T-cell (primary cell): Measurements from ENCODE around the gene ODC1. TPM values are rescaled to one million over a fixed set of nuclear protein-coding genes. Genes with fewer than 3 reads are reported as not detected.

Source experiments
- ATAC-seq, 4 experiments: fragments of 200-7000 bp in 3 of 4; fragments of 150-1000 bp in 1 of 4; cut with Tn5 transposase; replicated peaks in 1 of 4; 1 replicate in 3 of 4; 2 replicates in 1 of 4; pipeline ENCODE4 v1.10.0; 2021; ENCODE audit warnings: moderate library complexity in 3 of 4, mild to moderate bottlenecking in 2 of 4, moderate number of reproducible peaks in 1 of 4
- CTCF ChIA-PET, 2 donors: fragments of 300-600 bp; sonication (Branson Sonifier 250); formaldehyde crosslinking; loops; one replicate each; lab custom pipeline; 2022; ENCODE audit warnings: antibody characterized with exemption in 2 of 2; lab: Charles Lee
- POLR2A ChIA-PET, 2 donors: fragments of 300-600 bp; sonication (Branson Sonifier 250); formaldehyde crosslinking; loops; one replicate each; lab custom pipeline; 2022; ENCODE audit warnings: antibody characterized with exemption in 2 of 2; lab: Charles Lee
- DNase-seq, 35 experiments: peaks; one replicate each; pipeline versions ENCODE4 v3.0.0 to v3.0.0-alpha.2; 2013 to 2023
- H3K27ac ChIP-seq: one replicate; pipeline ENCODE4 v1.5.1; 2013; ENCODE audit warnings: low read length
- H3K27me3 ChIP-seq, 2 experiments: replicated peaks in 1 of 2; 1 replicate in 1 of 2; 2 replicates in 1 of 2; pipeline versions ENCODE4 v1.6.1 to v1.7.0; 2013; ENCODE audit warnings: low read length in 1 of 2, mixed read lengths in 1 of 2; ENCODE audit not compliant: control insufficient read depth in 2 of 2, insufficient read depth in 2 of 2; ENCODE audit errors: extremely low read depth in 1 of 2
- H3K36me3 ChIP-seq, 2 donors: 1 replicate in 1 of 2; 2 replicates in 1 of 2; pipeline versions ENCODE4 v1.6.1 to v1.7.0; 2013; ENCODE audit warnings: low read length in 1 of 2; ENCODE audit not compliant: control insufficient read depth in 2 of 2, insufficient read depth in 1 of 2; ENCODE audit errors: extremely low read depth in 1 of 2
- H3K4me1 ChIP-seq, 2 experiments: 1 replicate in 1 of 2; 2 replicates in 1 of 2; pipeline versions ENCODE4 v1.6.1 to v1.7.0; 2013; ENCODE audit warnings: low read length in 2 of 2, mixed read lengths in 1 of 2; ENCODE audit not compliant: insufficient read depth in 2 of 2, control insufficient read depth in 1 of 2; ENCODE audit errors: extremely low read depth in 1 of 2
- H3K4me3 ChIP-seq, 2 donors: 1 replicate in 1 of 2; 2 replicates in 1 of 2; pipeline versions ENCODE4 v1.5.1 to v1.7.0; 2013; ENCODE audit warnings: mild to moderate bottlenecking in 2 of 2, low read length in 1 of 2, moderate library complexity in 1 of 2; ENCODE audit not compliant: control insufficient read depth in 1 of 2; ENCODE audit errors: extremely low read depth in 1 of 2
- H3K9me3 ChIP-seq: 2 replicates; pipeline ENCODE4 v1.7.0; 2013
- H3K27ac Mint-ChIP-seq, 2 donors: one replicate each; pipeline ENCODE4 v1.8.0; 2020 to 2021; ENCODE audit warnings: mild to moderate bottlenecking in 2 of 2, mixed read lengths in 2 of 2
- H3K27me3 Mint-ChIP-seq, 2 donors: one replicate each; pipeline ENCODE4 v1.8.0; 2021 to 2022; ENCODE audit warnings: mixed read lengths in 2 of 2
- H3K36me3 Mint-ChIP-seq: one replicate; pipeline ENCODE4 v1.8.0; 2021; ENCODE audit warnings: mixed read lengths
- H3K4me1 Mint-ChIP-seq, 3 donors: one replicate each; pipeline ENCODE4 v1.8.0; 2020 to 2022; ENCODE audit warnings: mixed read lengths in 3 of 3, mild to moderate bottlenecking in 1 of 3
- H3K4me3 Mint-ChIP-seq, 3 donors: one replicate each; pipeline ENCODE4 v1.8.0; 2020 to 2022; ENCODE audit warnings: mild to moderate bottlenecking in 3 of 3, mixed read lengths in 3 of 3, moderate library complexity in 3 of 3
- H3K9me3 Mint-ChIP-seq, 3 donors: one replicate each; pipeline ENCODE4 v1.8.0; 2020 to 2022; ENCODE audit warnings: mixed read lengths in 3 of 3
- WGBS: methylation state at CpG from one replicate; pipeline ENCODE4 v1.1.5; 2013; ENCODE audit warnings: missing lambda C conversion rate; ENCODE audit not compliant: insufficient coverage; 5-methylcytosine and 5-hydroxymethylcytosine counted together
- total RNA-seq, 35 experiments: library from RNA in 6 of 35; stranded (reverse) in 6 of 35; fragments of 120-200 nt in 1 of 35; gene quantifications; one replicate each; pipeline versions ENCODE4 v1.2.1 to v1.2.4 and lab custom pipeline; 2013 to 2026

The ODC1 gene
- total RNA-seq, 5 donors from 2014 or later (not counting 1 experiment from before 2014, with no cell fraction given) = 40.6 to 102 (median 53.3) TPM

DNA sequence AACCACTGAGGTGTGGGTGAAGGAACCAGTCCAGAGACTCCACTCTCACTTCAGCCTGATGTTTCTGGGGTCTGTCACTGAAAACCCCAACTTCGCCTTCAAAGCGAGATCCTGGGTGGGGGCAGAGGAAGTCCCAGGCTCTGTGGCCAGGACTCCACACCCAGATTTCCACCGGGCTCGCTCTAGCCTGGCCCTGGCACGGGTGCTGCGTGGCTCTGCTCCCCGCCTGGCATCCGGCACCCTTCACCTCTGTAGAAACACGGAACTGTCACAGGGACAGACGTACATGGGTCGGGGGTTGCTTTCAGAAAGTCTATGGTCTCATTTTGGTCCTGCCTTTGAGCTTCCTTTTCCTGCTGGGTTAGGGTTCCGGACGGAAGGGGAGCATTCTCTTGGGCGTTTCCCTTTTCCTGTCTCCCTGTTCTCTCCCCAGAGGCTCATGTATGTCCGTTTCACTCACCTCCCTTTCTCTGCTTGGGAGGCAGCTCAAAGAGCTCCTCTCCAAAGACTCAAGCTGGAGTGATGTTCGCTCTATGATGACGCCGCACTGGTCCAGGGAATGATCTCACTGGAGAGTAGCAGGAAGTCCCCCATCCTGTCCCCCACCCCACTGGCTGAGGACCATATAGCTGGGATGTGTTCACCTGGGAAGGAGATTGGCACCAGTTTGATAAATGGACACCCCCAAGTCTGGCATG lies 41.5 kb downstream of the ODC1 start:
- Histone ChIP-seq H3K9me3 (no peaks in the 10 kb centered on the region), H3K4me3 (no peak overlapping the region), H3K4me1 (peaks cover 26 to 60% of the 10 kb centered on the region in 2 experiments), H3K36me3 (peaks cover 0 to 10% of the 10 kb centered on the region in 2 donors), H3K27me3 (no peaks in the 10 kb centered on the region), H3K27ac (no peak overlapping the region)
- peak overlapping the region in 1 of 3 donors; percentile 65 for H3K4me3 Mint-ChIP-seq
- WGBS = 81% methylated on average over 15 of the region's 18 CpGs
- POLR2A ChIA-PET = interaction anchor here in 1 of 2 donors (0.5 kb wide), 2 partner anchors 75 to 229 kb away, joined by 4 to 8 read pairs; no protein-coding TSS in a partner anchor
- no peak for ATAC-seq
- no peaks in the 10 kb centered on the region for H3K9me3 Mint-ChIP-seq
- H3K27me3 Mint-ChIP-seq = no peaks in the 10 kb centered on the region
- peaks cover 4% of the 10 kb centered on the region for H3K36me3 Mint-ChIP-seq
- H3K27ac Mint-ChIP-seq = peak overlapping the region; percentile 90 to 93
- DNase-seq = no peak
- H3K4me1 Mint-ChIP-seq = peaks cover 49 to 61% (median 53%) of the 10 kb centered on the region in 3 donors
- CTCF ChIA-PET = interaction anchor here (0.6 to 1.7 kb wide), 5 partner anchors 39 to 275 kb away, joined by 3 to 4 read pairs (median 3); no protein-coding TSS in a partner anchor

DNA sequence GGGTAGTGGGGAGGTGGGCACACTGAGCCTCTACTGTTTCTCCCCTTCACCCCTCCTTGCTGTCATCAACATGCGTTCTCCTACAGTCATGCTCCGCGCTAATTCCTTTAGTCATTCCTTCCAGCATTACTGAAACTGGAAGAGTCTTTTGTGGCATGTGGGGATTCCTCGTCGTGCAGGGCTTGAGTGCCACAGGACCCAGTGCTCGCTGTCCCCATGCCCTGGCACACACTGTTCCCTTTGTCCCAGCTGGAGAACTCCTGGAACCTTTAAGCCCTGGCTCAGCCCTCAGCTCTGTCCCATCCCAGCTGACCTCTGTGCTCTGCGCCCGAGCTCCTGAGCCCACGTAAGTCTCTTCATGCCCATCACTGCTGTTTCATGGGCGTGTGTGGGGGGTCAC lies 42.1 kb downstream of the ODC1 start:
- H3K4me1 Mint-ChIP-seq = peaks cover 55 to 67% (median 59%) of the 10 kb centered on the region in 3 donors
- H3K36me3 ChIP-seq = peaks cover 0 to 4% of the 10 kb centered on the region in 2 donors
- H3K9me3 Mint-ChIP-seq = no peaks in the 10 kb centered on the region
- H3K36me3 Mint-ChIP-seq = peaks cover 4% of the 10 kb centered on the region
- whole genome bisulfite sequencing = 95% methylated on average over 6 of the region's 10 CpGs
- ATAC-seq = no peak
- no peak for DNase-seq
- H3K27me3 ChIP-seq = no peaks in the 10 kb centered on the region
- H3K4me3 ChIP-seq = no peak overlapping the region
- POLR2A ChIA-PET = interaction anchor here in 1 of 2 donors (0.5 kb wide), 1 partner anchor 228 kb away, joined by 4 read pairs; no protein-coding TSS in a partner anchor
- H3K27ac ChIP-seq = no peak overlapping the region
- H3K4me1 ChIP-seq = peaks cover 30 to 66% of the 10 kb centered on the region in 2 experiments
- H3K27me3 Mint-ChIP-seq = no peaks in the 10 kb centered on the region
- CTCF ChIA-PET = interaction anchor here (0.6 to 1.3 kb wide), 2 partner anchors 102 to 282 kb away, joined by 3 to 7 read pairs; no protein-coding TSS in a partner anchor
- no peaks in the 10 kb centered on the region for H3K9me3 ChIP-seq
- H3K4me3 Mint-ChIP-seq = peak overlapping the region in 1 of 3 donors; percentile 65
- H3K27ac Mint-ChIP-seq = peak overlapping the region in 1 of 2 donors; percentile 93

DNA sequence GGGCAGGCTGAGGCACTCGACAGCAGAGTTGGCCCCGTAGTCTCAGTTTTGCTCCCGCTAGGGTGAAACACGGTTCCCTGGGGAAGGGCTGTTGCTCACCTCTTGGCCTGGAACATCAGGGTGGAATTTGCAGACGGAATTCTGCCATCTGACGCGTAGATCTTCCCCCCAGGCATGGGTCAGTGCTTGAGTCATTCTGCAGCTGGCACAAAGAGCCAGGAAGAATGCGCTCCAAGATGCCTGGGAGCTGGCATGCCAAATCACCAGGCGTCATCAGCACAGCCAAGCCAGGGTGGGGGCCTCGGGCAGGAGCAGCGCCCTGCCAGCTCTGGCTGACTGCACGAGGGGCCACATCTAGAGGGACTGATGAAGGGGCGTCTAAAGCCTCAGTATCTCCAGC lies 42.7 kb downstream of the ODC1 start:
- Mint-ChIP-seq H3K9me3 (no peaks in the 10 kb centered on the region), H3K4me1 (peaks cover 61 to 72% (median 65%) of the 10 kb centered on the region in 3 donors)

DNA sequence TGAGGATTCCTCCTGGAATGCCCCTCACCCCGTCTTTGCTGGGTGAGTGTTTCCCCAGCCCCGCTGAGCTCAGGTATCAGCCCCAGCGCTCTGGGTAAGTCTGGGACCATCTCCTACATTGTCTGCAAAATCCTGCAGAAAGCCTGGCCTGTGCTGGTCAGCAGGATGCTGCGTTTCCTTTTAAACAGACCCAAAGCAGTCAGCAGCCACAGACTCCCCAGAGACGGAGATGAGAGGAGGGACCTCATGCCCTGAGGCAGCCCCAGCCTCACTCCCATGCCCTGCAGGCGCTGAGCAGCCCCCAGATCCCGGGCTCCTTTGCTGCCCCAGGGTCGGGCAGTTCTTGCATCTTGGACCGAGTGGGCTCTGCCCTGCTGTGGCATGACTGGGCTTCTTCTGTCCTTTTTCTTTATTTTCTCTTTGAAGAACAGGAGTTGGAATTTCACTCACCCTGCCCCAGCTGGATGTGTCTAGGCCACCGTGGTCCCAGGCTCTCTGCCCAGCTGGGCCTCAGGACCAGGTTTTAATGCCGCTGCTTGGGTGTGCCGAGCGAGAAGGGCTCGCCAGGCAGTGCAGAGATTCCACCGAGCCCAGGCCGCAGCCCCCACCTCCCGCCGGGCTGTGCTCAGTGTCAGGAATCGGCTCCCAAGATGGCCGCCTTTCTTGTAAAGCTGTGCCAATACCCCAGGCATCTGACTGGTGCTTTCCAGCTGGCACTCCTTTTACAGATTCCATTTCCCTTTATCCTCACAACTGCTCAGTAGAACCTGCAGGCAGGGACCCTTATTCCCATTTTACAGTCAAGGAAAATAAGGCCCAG lies 43.6 kb downstream of the ODC1 start:
- Mint-ChIP-seq H3K36me3 (peaks cover 8% of the 10 kb centered on the region), H3K4me1 (peaks cover 66 to 75% (median 72%) of the 10 kb centered on the region in 3 donors), H3K4me3 (no peak overlapping the region), H3K27ac (no peak overlapping the region), H3K9me3 (no peaks in the 10 kb centered on the region), H3K27me3 (no peaks in the 10 kb centered on the region)
- ChIA-PET POLR2A (no interaction called here), CTCF (no interaction called here)
- 96% methylated on average over 20 of the region's 20 CpGs for WGBS
- no peak overlapping the region for H3K4me3 ChIP-seq
- no peak for DNase-seq
- H3K4me1 ChIP-seq = peaks cover 34 to 81% of the 10 kb centered on the region in 2 experiments
- H3K27ac ChIP-seq = no peak overlapping the region
- H3K9me3 ChIP-seq = no peaks in the 10 kb centered on the region
- no peak for ATAC-seq
- peaks cover 0 to 7% of the 10 kb centered on the region in 2 donors for H3K36me3 ChIP-seq
- H3K27me3 ChIP-seq = no peaks in the 10 kb centered on the region

More for the DNA sequence above, 42.7 kb downstream of the ODC1 start:
- no peak overlapping the region for H3K4me3 ChIP-seq
- no peaks in the 10 kb centered on the region for H3K27me3 ChIP-seq
- no peak overlapping the region for H3K27ac ChIP-seq
- peaks cover 0 to 4% of the 10 kb centered on the region in 2 donors for H3K36me3 ChIP-seq
- H3K4me1 ChIP-seq = peaks cover 34 to 72% of the 10 kb centered on the region in 2 experiments
- Mint-ChIP-seq H3K27me3 (no peaks in the 10 kb centered on the region), H3K27ac (no peak overlapping the region), H3K36me3 (peaks cover 4% of the 10 kb centered on the region), H3K4me3 (no peak overlapping the region)
- POLR2A ChIA-PET = no interaction called here
- CTCF ChIA-PET = interaction anchor here in 1 of 2 donors (0.6 kb wide), 1 partner anchor 282 kb away, joined by 7 read pairs; no protein-coding TSS in a partner anchor
- no peak for ATAC-seq
- WGBS = 97% methylated on average over 12 of the region's 13 CpGs
- no peaks in the 10 kb centered on the region for H3K9me3 ChIP-seq
- DNase-seq = no peak

GRCh38 chr2:10402653-10403215 lies 45.4 kb downstream of the ODC1 start:
- Histone ChIP-seq H3K4me3 (no peak overlapping the region), H3K36me3 (peaks cover 3 to 7% of the 10 kb centered on the region in 2 donors), H3K27ac (no peak overlapping the region), H3K9me3 (no peaks in the 10 kb centered on the region), H3K27me3 (no peaks in the 10 kb centered on the region), H3K4me1 (peaks cover 27 to 64% of the 10 kb centered on the region in 2 experiments)
- no peaks in the 10 kb centered on the region for H3K9me3 Mint-ChIP-seq
- WGBS = 89% methylated on average over 6 of the region's 8 CpGs
- ATAC-seq (no peak), DNase-seq (no peak)
- peaks cover 54 to 61% (median 60%) of the 10 kb centered on the region in 3 donors for H3K4me1 Mint-ChIP-seq
- peaks cover 18% of the 10 kb centered on the region for H3K36me3 Mint-ChIP-seq
- ChIA-PET POLR2A (no interaction called here), CTCF (interaction anchor here (0.5 to 0.7 kb wide), 3 partner anchors 71 to 938 kb away, joined by 3 to 5 read pairs (median 4); no protein-coding TSS in a partner anchor)
- H3K4me3 Mint-ChIP-seq = no peak overlapping the region
- H3K27me3 Mint-ChIP-seq = no peaks in the 10 kb centered on the region
- H3K27ac Mint-ChIP-seq = peak overlapping the region in 1 of 2 donors; percentile 49
